GM23338 (cell line): ENCODE measurements around the gene CPNE2. TPM values are rescaled to one million over a fixed set of nuclear protein-coding genes. Genes with fewer than 3 reads are reported as not detected.

Experiments used
- ATAC-seq: fragments of 200-7000 bp; cut with Tn5 transposase; 3 replicates; pipeline ENCODE4 v1.9.1; 2020
- DNase-seq: peaks from one replicate; pipeline ENCODE4 v3.0.0-alpha.2; 2015; ENCODE audit warnings: low spot score
- H2AFZ ChIP-seq: fragments of 200-600 bp; sonication (generic); 2 replicates; pipeline ENCODE4 v1.8.0; 2016; ENCODE audit warnings: antibody characterized with exemption, mild to moderate bottlenecking, moderate library complexity
- H3F3A ChIP-seq: fragments of 200-600 bp; sonication (generic); replicated peaks from 2 replicates; pipeline ENCODE4 v1.8.0; 2017; ENCODE audit warnings: antibody characterized with exemption, mixed run types, low read depth
- H3K27ac ChIP-seq: fragments of 200-600 bp; sonication (generic); 2 replicates; pipeline ENCODE4 v1.6.1; 2016; ENCODE audit warnings: low read depth
- H3K27me3 ChIP-seq: fragments of 200-600 bp; sonication (generic); 2 replicates; pipeline ENCODE4 v1.8.0; 2016; ENCODE audit warnings: mild to moderate bottlenecking, mixed run types, moderate library complexity; ENCODE audit not compliant: insufficient read depth
- H3K36me3 ChIP-seq: fragments of 200-600 bp; sonication (generic); 2 replicates; pipeline ENCODE4 v1.8.0; 2016; ENCODE audit warnings: mild to moderate bottlenecking; ENCODE audit not compliant: insufficient read depth
- H3K4me1 ChIP-seq: fragments of 200-600 bp; sonication (generic); 2 replicates; pipeline ENCODE4 v1.8.0; 2016; ENCODE audit warnings: mild to moderate bottlenecking, moderate library complexity; ENCODE audit not compliant: insufficient read depth
- H3K4me2 ChIP-seq: fragments of 200-600 bp; sonication (generic); 2 replicates; pipeline ENCODE4 v1.7.1; 2017; ENCODE audit warnings: mixed run types
- H3K4me3 ChIP-seq: fragments of 200-600 bp; sonication (generic); 2 replicates; pipeline ENCODE4 v1.6.1; 2016; ENCODE audit warnings: mixed run types
- H3K79me2 ChIP-seq: fragments of 200-600 bp; sonication (generic); replicated peaks from 2 replicates; pipeline ENCODE4 v1.8.0; 2017; ENCODE audit warnings: mild to moderate bottlenecking; ENCODE audit not compliant: insufficient read depth
- H3K9me2 ChIP-seq: fragments of 200-600 bp; sonication (generic); 2 replicates; pipeline ENCODE4 v1.8.0; 2017; ENCODE audit not compliant: insufficient read depth
- H4K20me1 ChIP-seq: fragments of 200-600 bp; sonication (generic); replicated peaks from 2 replicates; pipeline ENCODE4 v1.8.0; 2017; ENCODE audit warnings: mild to moderate bottlenecking; ENCODE audit not compliant: insufficient read depth
- H3K27ac Mint-ChIP-seq: 2 replicates; pipeline ENCODE4 v1.8.0; 2020; ENCODE audit warnings: inconsistent platforms, mild to moderate bottlenecking, moderate library complexity, mixed read lengths
- H3K27me3 Mint-ChIP-seq: 3 replicates; pipeline ENCODE4 v1.8.0; 2022; ENCODE audit warnings: low read depth, mild to moderate bottlenecking, moderate library complexity, mixed read lengths, inconsistent platforms; ENCODE audit not compliant: insufficient read depth, poor library complexity
- H3K36me3 Mint-ChIP-seq: 3 replicates; pipeline ENCODE4 v1.8.0; 2021; ENCODE audit warnings: low read depth, mild to moderate bottlenecking, inconsistent platforms, moderate library complexity, mixed read lengths
- H3K4me1 Mint-ChIP-seq: 3 replicates; pipeline ENCODE4 v1.8.0; 2020; ENCODE audit warnings: mild to moderate bottlenecking, inconsistent platforms, mixed read lengths
- H3K4me3 Mint-ChIP-seq: 3 replicates; pipeline ENCODE4 v1.8.0; 2021; ENCODE audit warnings: moderate library complexity, mild to moderate bottlenecking, inconsistent platforms, mixed read lengths
- H3K9me3 Mint-ChIP-seq: 3 replicates; pipeline ENCODE4 v1.8.0; 2020; ENCODE audit warnings: moderate library complexity, mild to moderate bottlenecking, inconsistent platforms, mixed read lengths
- CREB1 ChIP-seq: fragments of 250-450 bp; sonication (Bioruptor Pico); IDR thresholded peaks from 2 replicates; pipeline ENCODE4 v1.5.0; 2020; ENCODE audit warnings: low read depth, mild to moderate bottlenecking, moderate library complexity
- ETS1 ChIP-seq: IDR thresholded peaks from 2 replicates; pipeline ENCODE4 v1.6.1; 2016; ENCODE audit warnings: antibody characterized with exemption
- EZH2 ChIP-seq: fragments of 200-600 bp; sonication (generic); IDR thresholded peaks from one replicate; pipeline ENCODE4 v1.8.0; 2017; ENCODE audit warnings: antibody characterized with exemption, mild to moderate bottlenecking, low read depth; ENCODE audit not compliant: unreplicated experiment
- EZH2phosphoT487 ChIP-seq: fragments of 200-600 bp; sonication (generic); IDR thresholded peaks from one replicate; pipeline ENCODE4 v1.8.1; 2018; ENCODE audit warnings: antibody characterized with exemption; ENCODE audit not compliant: unreplicated experiment
- JUNB ChIP-seq: IDR thresholded peaks from one replicate; pipeline ENCODE4 v1.6.1; 2016; ENCODE audit warnings: antibody characterized with exemption; ENCODE audit not compliant: unreplicated experiment
- NANOG ChIP-seq: IDR thresholded peaks from 2 replicates; pipeline ENCODE4 v1.6.1; 2016; ENCODE audit warnings: antibody characterized with exemption, borderline replicate concordance
- POLR2AphosphoS5 ChIP-seq: IDR thresholded peaks from 2 replicates; pipeline ENCODE4 v1.6.1; 2016; ENCODE audit warnings: antibody characterized with exemption, low read depth
- STAT1 ChIP-seq: IDR thresholded peaks from one replicate; pipeline ENCODE4 v1.6.1; 2016; ENCODE audit warnings: antibody characterized with exemption; ENCODE audit not compliant: unreplicated experiment
- ZNF114 ChIP-seq: fragments of 250-450 bp; sonication (Bioruptor Pico); IDR thresholded peaks from 2 replicates; pipeline ENCODE4 v1.5.0; 2020; ENCODE audit warnings: mild to moderate bottlenecking, moderate library complexity
- ZNF331 ChIP-seq: fragments of 250-450 bp; sonication (Bioruptor Pico); IDR thresholded peaks from 2 replicates; pipeline ENCODE4 v1.5.0; 2020; ENCODE audit warnings: low read depth, mild to moderate bottlenecking, moderate library complexity
- ZNF462 ChIP-seq: fragments of 250-450 bp; sonication (Bioruptor Pico); IDR thresholded peaks from 2 replicates; pipeline ENCODE4 v1.5.0; 2020; ENCODE audit warnings: mild to moderate bottlenecking, moderate library complexity
- polyA plus RNA-seq: library from polyadenylated mRNA; unstranded; fragments of >200 nt; fragmentation: Nextera tagmentation; extraction: Ambion mirVana; gene quantifications from 2 replicates; pipeline ENCODE4 v1.2.1, GENCODE V29; 2016
- total RNA-seq: library from RNA; depleted of rRNA; stranded (reverse); fragments of >200 nt; shearing (Covaris generic); gene quantifications from 2 replicates; pipeline ENCODE4 v1.2.3, GENCODE V29; 2014
- TF ChIP-seq, protein P1 (sequence below): IDR thresholded peaks from one replicate; pipeline ENCODE4 v1.6.1; 2018; ENCODE audit warnings: antibody characterized with exemption; ENCODE audit not compliant: unreplicated experiment
- TF ChIP-seq, protein P2 (sequence below), 2 experiments: fragments of 200-600 bp in 1 of 2; sonication (generic) in 1 of 2; conservative IDR thresholded peaks; 2 replicates each; pipeline versions ENCODE4 v1.5.1 to v1.6.1; 2016 to 2017; ENCODE audit warnings: antibody characterized with exemption in 2 of 2, low read depth in 2 of 2, mild to moderate bottlenecking in 2 of 2, moderate library complexity in 1 of 2

CPNE2 gene
- total and polyA plus RNA-seq, 2 experiments from 2014 or later: 7.1 to 11.3 TPM

GRCh38 chr16:57083485-57084126 is 8.8 kb upstream of the CPNE2 start:
- Histone ChIP-seq H2AFZ (no peak overlapping the region), H3K79me2 (no peaks in the 10 kb centered on the region), H3K4me1 (no peaks in the 10 kb centered on the region), H3K36me3 (no peaks in the 10 kb centered on the region), H3K27ac (no peak overlapping the region), H3K4me3 (no peak overlapping the region), H3K27me3 (no peaks in the 10 kb centered on the region), H3F3A (no peaks in the 10 kb centered on the region), H4K20me1 (no peaks in the 10 kb centered on the region), H3K4me2 (no peak overlapping the region), H3K9me2 (no peaks in the 10 kb centered on the region)
- no peak for DNase-seq
- TF ChIP-seq, protein P1, sequence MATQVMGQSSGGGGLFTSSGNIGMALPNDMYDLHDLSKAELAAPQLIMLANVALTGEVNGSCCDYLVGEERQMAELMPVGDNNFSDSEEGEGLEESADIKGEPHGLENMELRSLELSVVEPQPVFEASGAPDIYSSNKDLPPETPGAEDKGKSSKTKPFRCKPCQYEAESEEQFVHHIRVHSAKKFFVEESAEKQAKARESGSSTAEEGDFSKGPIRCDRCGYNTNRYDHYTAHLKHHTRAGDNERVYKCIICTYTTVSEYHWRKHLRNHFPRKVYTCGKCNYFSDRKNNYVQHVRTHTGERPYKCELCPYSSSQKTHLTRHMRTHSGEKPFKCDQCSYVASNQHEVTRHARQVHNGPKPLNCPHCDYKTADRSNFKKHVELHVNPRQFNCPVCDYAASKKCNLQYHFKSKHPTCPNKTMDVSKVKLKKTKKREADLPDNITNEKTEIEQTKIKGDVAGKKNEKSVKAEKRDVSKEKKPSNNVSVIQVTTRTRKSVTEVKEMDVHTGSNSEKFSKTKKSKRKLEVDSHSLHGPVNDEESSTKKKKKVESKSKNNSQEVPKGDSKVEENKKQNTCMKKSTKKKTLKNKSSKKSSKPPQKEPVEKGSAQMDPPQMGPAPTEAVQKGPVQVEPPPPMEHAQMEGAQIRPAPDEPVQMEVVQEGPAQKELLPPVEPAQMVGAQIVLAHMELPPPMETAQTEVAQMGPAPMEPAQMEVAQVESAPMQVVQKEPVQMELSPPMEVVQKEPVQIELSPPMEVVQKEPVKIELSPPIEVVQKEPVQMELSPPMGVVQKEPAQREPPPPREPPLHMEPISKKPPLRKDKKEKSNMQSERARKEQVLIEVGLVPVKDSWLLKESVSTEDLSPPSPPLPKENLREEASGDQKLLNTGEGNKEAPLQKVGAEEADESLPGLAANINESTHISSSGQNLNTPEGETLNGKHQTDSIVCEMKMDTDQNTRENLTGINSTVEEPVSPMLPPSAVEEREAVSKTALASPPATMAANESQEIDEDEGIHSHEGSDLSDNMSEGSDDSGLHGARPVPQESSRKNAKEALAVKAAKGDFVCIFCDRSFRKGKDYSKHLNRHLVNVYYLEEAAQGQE: no peak
- no peak for TF ChIP-seq EZH2
- TF ChIP-seq POLR2AphosphoS5: no peak
- TF ChIP-seq ZNF462 (CRISPR knock-in tag): no peak
- no peak for TF ChIP-seq CREB1 (CRISPR knock-in tag)
- TF ChIP-seq ZNF331: no peak
- no peak for TF ChIP-seq EZH2phosphoT487
- TF ChIP-seq JUNB: no peak
- no peak for TF ChIP-seq ZNF114 (CRISPR knock-in tag)
- TF ChIP-seq, protein P2, sequence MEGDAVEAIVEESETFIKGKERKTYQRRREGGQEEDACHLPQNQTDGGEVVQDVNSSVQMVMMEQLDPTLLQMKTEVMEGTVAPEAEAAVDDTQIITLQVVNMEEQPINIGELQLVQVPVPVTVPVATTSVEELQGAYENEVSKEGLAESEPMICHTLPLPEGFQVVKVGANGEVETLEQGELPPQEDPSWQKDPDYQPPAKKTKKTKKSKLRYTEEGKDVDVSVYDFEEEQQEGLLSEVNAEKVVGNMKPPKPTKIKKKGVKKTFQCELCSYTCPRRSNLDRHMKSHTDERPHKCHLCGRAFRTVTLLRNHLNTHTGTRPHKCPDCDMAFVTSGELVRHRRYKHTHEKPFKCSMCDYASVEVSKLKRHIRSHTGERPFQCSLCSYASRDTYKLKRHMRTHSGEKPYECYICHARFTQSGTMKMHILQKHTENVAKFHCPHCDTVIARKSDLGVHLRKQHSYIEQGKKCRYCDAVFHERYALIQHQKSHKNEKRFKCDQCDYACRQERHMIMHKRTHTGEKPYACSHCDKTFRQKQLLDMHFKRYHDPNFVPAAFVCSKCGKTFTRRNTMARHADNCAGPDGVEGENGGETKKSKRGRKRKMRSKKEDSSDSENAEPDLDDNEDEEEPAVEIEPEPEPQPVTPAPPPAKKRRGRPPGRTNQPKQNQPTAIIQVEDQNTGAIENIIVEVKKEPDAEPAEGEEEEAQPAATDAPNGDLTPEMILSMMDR (conservative IDR thresholded peaks at IDR 0.05; ENCODE audit: low read depth in 2 of 2): no peak
- TF ChIP-seq STAT1: no peak
- TF ChIP-seq ETS1: no peak
- no peak for TF ChIP-seq NANOG
- Mint-ChIP-seq H3K4me1 (peaks cover 10% of the 10 kb centered on the region), H3K36me3 (no peaks in the 10 kb centered on the region), H3K27me3 (peaks cover 2% of the 10 kb centered on the region), H3K4me3 (no peak overlapping the region), H3K27ac (no peak overlapping the region), H3K9me3 (no peaks in the 10 kb centered on the region)
- ATAC-seq: no peak
